Spleen (tissue), 11 donors: ENCODE results near the gene CDH13. TPM values are rescaled to one million over a fixed set of nuclear protein-coding genes. Genes with fewer than 3 reads are reported as not detected.

Experiments used
- DNase-seq: peaks from one replicate; pipeline ENCODE4 v3.0.0-alpha.2; 2020
- H3K27ac ChIP-seq, 8 donors: fragments of 200-600 bp; sonication (generic) in 7 of 8; 1 replicate in 4 of 8; 2 replicates in 4 of 8; pipeline versions ENCODE4 v1.5.0 to v1.8.0; 2016 to 2021; ENCODE audit warnings: inconsistent platforms in 4 of 8, mild to moderate bottlenecking in 4 of 8, moderate library complexity in 1 of 8
- H3K27me3 ChIP-seq, 7 donors: fragments of 200-600 bp; sonication (generic) in 6 of 7; replicated peaks in 1 of 7; 1 replicate in 4 of 7; 2 replicates in 3 of 7; pipeline versions ENCODE4 v1.5.0 to v1.8.0; 2016 to 2021; ENCODE audit warnings: inconsistent platforms in 3 of 7, mild to moderate bottlenecking in 1 of 7
- H3K36me3 ChIP-seq, 6 donors: fragments of 200-600 bp; sonication (generic) in 5 of 6; 1 replicate in 4 of 6; 2 replicates in 2 of 6; pipeline versions ENCODE4 v1.5.0 to v1.8.0; 2016 to 2021; ENCODE audit warnings: inconsistent platforms in 2 of 6
- H3K4me1 ChIP-seq, 6 donors: fragments of 200-600 bp; sonication (generic) in 5 of 6; 1 replicate in 3 of 6; 2 replicates in 3 of 6; pipeline versions ENCODE4 v1.5.0 to v1.8.0; 2016 to 2021; ENCODE audit warnings: inconsistent platforms in 3 of 6
- H3K4me3 ChIP-seq, 8 donors: fragments of 200-600 bp; sonication (generic) in 7 of 8; 1 replicate in 4 of 8; 2 replicates in 4 of 8; pipeline versions ENCODE4 v1.5.0 to v1.8.0; 2016 to 2021; ENCODE audit warnings: inconsistent platforms in 4 of 8, mild to moderate bottlenecking in 4 of 8, moderate library complexity in 2 of 8
- H3K9me3 ChIP-seq, 8 donors: fragments of 200-600 bp; sonication (generic) in 7 of 8; 1 replicate in 4 of 8; 2 replicates in 4 of 8; pipeline versions ENCODE4 v1.5.0 to v1.8.0; 2016 to 2021; ENCODE audit warnings: inconsistent platforms in 4 of 8
- POLR2A ChIP-seq, 3 donors: fragments of 450-650 bp; IDR thresholded peaks; one replicate each; pipeline ENCODE4 v1.5.1; 2017; ENCODE audit warnings: antibody characterized with exemption in 3 of 3, mild to moderate bottlenecking in 1 of 3
- POLR2AphosphoS5 ChIP-seq, 3 donors: sonication (generic); formaldehyde crosslinking; IDR thresholded peaks; one replicate each; pipeline ENCODE4 v1.5.1; 2017; ENCODE audit warnings: antibody characterized with exemption in 3 of 3
- WGBS, 5 donors: extraction: QIAGEN DNeasy Blood & Tissue Kit in 3 of 5; methylation state at CpG; one replicate each; pipeline versions ENCODE4 v1.1.5 to v1.1.7; 2013 to 2018; 5-methylcytosine and 5-hydroxymethylcytosine counted together
- intact Hi-C: fragments of 100-400 bp; cut with DNase I; formaldehyde crosslinking; loops from one replicate; pipeline ENCODE4 v1.15.0; 2023; ENCODE audit warnings: low total_unique reads
- polyA plus RNA-seq, 3 donors: library from polyadenylated mRNA; stranded (reverse); fragments of 200-250 nt; gene quantifications; one replicate each; pipeline ENCODE4 v1.2.1, GENCODE V29; 2013
- total RNA-seq, 7 donors: library from RNA; depleted of rRNA in 3 of 7; stranded (reverse); fragments of >200 nt in 3 of 7; fragmentation: NEBNext Ultra II Directional in 4 of 7; extraction: Animal tissue kit (Norgen Biotek cat#: 25700) in 4 of 7; gene quantifications; one replicate each; pipeline versions ENCODE4 v1.1.0 to v1.2.1, GENCODE V29; 2016 to 2021
- TF ChIP-seq, protein P1 (sequence below), 11 experiments: fragments of 200-600 bp in 7 of 11; fragments of 450-650 bp in 4 of 11; sonication (generic) in 4 of 11; IDR thresholded peaks in 8 of 11; conservative IDR thresholded peaks in 3 of 11; 1 replicate in 7 of 11; 2 replicates in 4 of 11; pipeline versions ENCODE4 v1.4.0 to v1.8.0; 2016 to 2021; ENCODE audit warnings: antibody characterized with exemption in 11 of 11, inconsistent platforms in 4 of 11, mild to moderate bottlenecking in 1 of 11
- donor health status: healthy with polysubstance abuse.
- donor health status: DM: no; HTN: no; CAD: no; lungs with moderate emphysema.
- donor health status: DM: no; HTN: no; CAD: no.
- donor health status: Bipolar disorder and iron deficiency.
- donor health status: healthy.
- donor health status: DM: no; HTN: no; CAD: no.
- donor health status: DM: yes; HTN: yes; CAD: no.

Gene CDH13
- total and polyA plus RNA-seq, 10 donors, result 0.13 to 4.6 (median 1.1) TPM

DNA sequence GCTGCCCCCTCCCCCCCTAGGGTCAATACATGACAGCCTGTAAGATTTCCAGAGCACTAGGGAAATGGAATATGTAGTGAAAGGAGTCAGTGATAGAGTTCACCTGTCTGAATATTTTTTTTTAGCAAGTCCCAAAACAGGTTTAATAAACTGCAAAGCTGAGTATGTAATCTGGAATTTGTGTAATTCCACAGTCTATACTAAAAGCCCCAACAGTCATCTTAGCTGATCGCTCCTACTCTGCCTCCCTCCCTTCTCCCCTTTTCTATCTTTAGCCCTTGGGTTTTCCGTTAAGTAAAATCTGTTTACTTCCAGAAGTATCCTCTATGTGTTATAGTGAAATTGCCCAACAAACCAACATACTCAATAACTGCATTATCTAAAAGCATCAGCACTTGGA is 3.5 kb downstream of the CDH13 start:
- Histone ChIP-seq H3K27me3 (peaks cover 0 to 80% (median 36%) of the 10 kb centered on the region in 7 donors), H3K36me3 (no peaks in the 10 kb centered on the region), H3K4me3 (no peak overlapping the region), H3K4me1 (peaks cover 0 to 18% (median 11%) of the 10 kb centered on the region in 6 donors), H3K9me3 (no peaks in the 10 kb centered on the region), H3K27ac (no peak overlapping the region)
- TF ChIP-seq, protein P1, sequence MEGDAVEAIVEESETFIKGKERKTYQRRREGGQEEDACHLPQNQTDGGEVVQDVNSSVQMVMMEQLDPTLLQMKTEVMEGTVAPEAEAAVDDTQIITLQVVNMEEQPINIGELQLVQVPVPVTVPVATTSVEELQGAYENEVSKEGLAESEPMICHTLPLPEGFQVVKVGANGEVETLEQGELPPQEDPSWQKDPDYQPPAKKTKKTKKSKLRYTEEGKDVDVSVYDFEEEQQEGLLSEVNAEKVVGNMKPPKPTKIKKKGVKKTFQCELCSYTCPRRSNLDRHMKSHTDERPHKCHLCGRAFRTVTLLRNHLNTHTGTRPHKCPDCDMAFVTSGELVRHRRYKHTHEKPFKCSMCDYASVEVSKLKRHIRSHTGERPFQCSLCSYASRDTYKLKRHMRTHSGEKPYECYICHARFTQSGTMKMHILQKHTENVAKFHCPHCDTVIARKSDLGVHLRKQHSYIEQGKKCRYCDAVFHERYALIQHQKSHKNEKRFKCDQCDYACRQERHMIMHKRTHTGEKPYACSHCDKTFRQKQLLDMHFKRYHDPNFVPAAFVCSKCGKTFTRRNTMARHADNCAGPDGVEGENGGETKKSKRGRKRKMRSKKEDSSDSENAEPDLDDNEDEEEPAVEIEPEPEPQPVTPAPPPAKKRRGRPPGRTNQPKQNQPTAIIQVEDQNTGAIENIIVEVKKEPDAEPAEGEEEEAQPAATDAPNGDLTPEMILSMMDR (IDR thresholded peaks at IDR 0.05 in 8 of 11, conservative IDR thresholded peaks at IDR 0.05 in 3 of 11), result no peak
- TF ChIP-seq POLR2AphosphoS5 (IDR thresholded peaks at IDR 0.05) (no peak), POLR2A (IDR thresholded peaks at IDR 0.05) (no peak)
- WGBS, 5 donors, result 49 to 75% (median 63%) methylated on average over 2 of the region's 2 CpGs
- intact Hi-C loops, result loop anchor here (10.0 kb wide), 1 partner anchor 105 kb away; no protein-coding TSS in a partner anchor
- DNase-seq, result no peak

DNA sequence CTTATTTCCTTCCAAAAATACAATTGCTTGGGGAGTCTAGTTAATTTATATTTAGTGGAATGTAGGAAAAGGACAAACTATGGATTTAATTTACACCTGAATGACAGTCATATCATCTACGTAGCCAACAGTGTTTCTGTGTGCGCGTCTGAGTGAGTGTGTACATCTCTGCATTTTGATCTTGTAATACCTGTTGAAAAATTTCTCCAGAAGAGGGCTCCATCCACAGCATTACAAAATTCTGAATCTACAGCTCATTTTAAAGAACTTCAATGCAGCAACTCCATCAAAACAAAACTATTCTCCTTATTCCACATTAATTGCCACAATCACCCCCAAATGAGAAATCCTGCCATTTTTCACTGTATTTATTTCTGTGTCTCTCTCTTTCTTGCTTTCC is 3.9 kb downstream of the CDH13 start:
- H3K36me3 ChIP-seq, result no peaks in the 10 kb centered on the region
- WGBS, 5 donors, result 73 to 79% (median 77%) methylated on average over 3 of the region's 3 CpGs
- peaks cover 0 to 18% (median 11%) of the 10 kb centered on the region in 6 donors for H3K4me1 ChIP-seq
- no peak overlapping the region for H3K27ac ChIP-seq
- no peak overlapping the region for H3K4me3 ChIP-seq
- no peaks in the 10 kb centered on the region for H3K9me3 ChIP-seq
- intact Hi-C loops, result loop anchor here (10.0 kb wide), 1 partner anchor 104 kb away; no protein-coding TSS in a partner anchor
- no peak for DNase-seq
- H3K27me3 ChIP-seq, result peaks cover 0 to 75% (median 32%) of the 10 kb centered on the region in 7 donors
- TF ChIP-seq POLR2AphosphoS5 (IDR thresholded peaks at IDR 0.05), result no peak
- no peak for TF ChIP-seq POLR2A (IDR thresholded peaks at IDR 0.05)
- TF ChIP-seq, protein P1 (IDR thresholded peaks at IDR 0.05 in 8 of 11, conservative IDR thresholded peaks at IDR 0.05 in 3 of 11), result no peak

DNA sequence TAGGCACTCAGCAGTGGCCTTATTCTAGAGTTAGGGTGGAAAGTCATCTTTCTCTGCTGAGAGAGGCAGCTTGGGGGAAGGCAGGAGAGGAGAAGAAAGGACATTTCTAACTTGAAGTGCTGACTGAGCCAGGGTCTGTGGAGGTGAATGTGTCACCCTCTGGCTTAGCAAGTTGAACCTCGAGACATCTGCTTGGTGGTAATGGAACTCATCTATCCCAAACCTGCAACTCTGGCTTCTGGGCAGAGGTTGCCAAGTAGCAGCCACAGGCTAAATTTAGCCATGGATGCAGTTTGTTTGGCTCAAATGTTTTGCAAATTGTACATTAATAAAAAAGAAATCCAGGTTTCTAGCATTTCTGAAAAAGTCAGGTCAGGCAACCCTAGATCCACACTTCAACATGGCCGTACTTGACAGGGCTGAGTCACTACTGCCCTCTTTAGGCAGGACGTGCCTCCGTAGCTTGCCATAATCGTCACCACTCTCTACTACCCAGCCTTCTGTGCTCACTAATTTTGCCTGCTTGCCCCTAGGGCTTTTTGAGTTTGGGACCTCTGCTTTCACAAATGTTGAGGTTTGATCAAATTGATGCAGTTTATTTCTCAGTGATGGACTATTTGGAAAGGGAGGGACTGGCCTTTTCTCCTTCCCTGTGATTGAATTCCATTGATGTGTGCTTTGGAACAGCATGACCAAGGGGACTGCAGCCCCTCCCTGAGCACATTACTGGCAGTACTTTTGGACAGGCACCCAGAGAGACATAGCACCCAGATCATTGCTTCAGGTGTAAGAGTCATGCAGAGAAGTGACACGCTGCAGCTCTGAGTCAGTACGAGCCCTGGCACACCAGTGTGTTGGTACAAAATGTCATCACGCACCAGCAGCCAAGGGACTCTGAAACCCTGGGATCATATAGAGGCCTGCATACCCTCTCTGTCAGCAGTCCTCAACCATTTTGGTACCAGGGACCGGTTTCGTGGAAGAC is 5.2 kb downstream of the CDH13 start:
- intact Hi-C loops, result loop anchor here (10.0 kb wide), 1 partner anchor 103 kb away; no protein-coding TSS in a partner anchor
- 70 to 79% (median 78%) methylated on average over 8 to 10 of the region's 10 CpGs for WGBS, 5 donors
- peaks cover 0 to 14% (median 10%) of the 10 kb centered on the region in 6 donors for H3K4me1 ChIP-seq

More for the DNA sequence above, 5.2 kb downstream of the CDH13 start:
- Histone ChIP-seq H3K27me3 (peaks cover 0 to 62% (median 23%) of the 10 kb centered on the region in 7 donors), H3K27ac (no peak overlapping the region), H3K4me3 (no peak overlapping the region), H3K36me3 (no peaks in the 10 kb centered on the region), H3K9me3 (no peaks in the 10 kb centered on the region)
- DNase-seq, result no peak
- TF ChIP-seq POLR2AphosphoS5 (IDR thresholded peaks at IDR 0.05), result no peak
- TF ChIP-seq, protein P1 (IDR thresholded peaks at IDR 0.05 in 8 of 11, conservative IDR thresholded peaks at IDR 0.05 in 3 of 11), result no peak
- no peak for TF ChIP-seq POLR2A (IDR thresholded peaks at IDR 0.05)
